ENCODE data around the gene MACF1.

GRCh38 chr1:39168301-39169080 is 36.0 kb upstream of the MACF1 start:
- no peak for TF ChIP-seq CTCF (IDR thresholded peaks at IDR 0.05)
- no peak for TF ChIP-seq POLR2AphosphoS5 (IDR thresholded peaks at IDR 0.05)

All from breast epithelium (tissue), 3 donors.